HepG2 (cell line): Measurements from ENCODE around the gene ADPRH. TPM values are rescaled to one million over a fixed set of nuclear protein-coding genes. Genes with fewer than 3 reads are reported as not detected.

Experiments
- ATAC-seq: fragments of 200-7000 bp; cut with Tn5 transposase; 3 replicates; pipeline ENCODE4 v1.9.1; 2020; ENCODE audit warnings: mild to moderate bottlenecking, moderate library complexity
- BruUV-seq: library from RNA; stranded (reverse); fragments of 400-500 nt; replicated peaks from 2 replicates; lab custom pipeline; 2021; lab: Mats Ljungman, UMichigan
- CTCF ChIA-PET: fragments of 300-600 bp; formaldehyde crosslinking; extraction: SDS; loops from one replicate; lab custom pipeline; 2021; ENCODE audit warnings: low total read pairs, inconsistent platforms, low intra/inter-chr PET ratio; lab: Yijun Ruan, JAX
- POLR2A ChIA-PET: fragments of 350-600 bp; sonication (Branson Sonifier 250); formaldehyde crosslinking; loops from one replicate; lab custom pipeline; 2020; ENCODE audit warnings: antibody characterized with exemption, inconsistent platforms; lab: Yijun Ruan, JAX
- DNase-seq: peaks from one replicate; pipeline ENCODE4 v3.0.0-alpha.2; 2015; ENCODE audit warnings: low spot score
- FAIRE-seq: peaks from 3 replicates; lab custom pipeline; 2011; peaks lifted over from hg19 to GRCh38; lab: Jason Lieb, UNC
- H2AFZ ChIP-seq: one replicate; pipeline ENCODE4 v1.6.1; 2011; ENCODE audit warnings: low read length, inconsistent platforms
- H3K27ac ChIP-seq: fragments of 300-600 bp; 3 replicates; pipeline ENCODE4 v1.8.0; 2011; ENCODE audit warnings: mixed run types, mild to moderate bottlenecking, mixed read lengths, low read length, inconsistent platforms; ENCODE audit not compliant: insufficient read depth; ENCODE audit errors: extremely low read length
- H3K27me3 ChIP-seq, 2 experiments: fragments of 200-600 bp in 1 of 2; 2 replicates in 1 of 2; 3 replicates in 1 of 2; pipeline versions ENCODE4 v1.6.0 to v1.8.0; 2011; ENCODE audit warnings: low read length in 2 of 2, mild to moderate bottlenecking in 2 of 2, moderate library complexity in 2 of 2, inconsistent platforms in 1 of 2; ENCODE audit not compliant: insufficient read depth in 2 of 2, control insufficient read depth in 1 of 2
- H3K36me3 ChIP-seq, 2 experiments: fragments of 200-600 bp in 1 of 2; replicated peaks in 1 of 2; 2 replicates in 1 of 2; 3 replicates in 1 of 2; pipeline versions ENCODE4 v1.5.1 to v1.8.0; 2011; ENCODE audit warnings: low read length in 2 of 2, inconsistent platforms in 1 of 2; ENCODE audit not compliant: insufficient read depth in 2 of 2, control insufficient read depth in 1 of 2
- H3K4me1 ChIP-seq: 2 replicates; pipeline ENCODE4 v1.5.1; 2012; ENCODE audit warnings: low read length, inconsistent platforms; ENCODE audit not compliant: insufficient read depth
- H3K4me2 ChIP-seq: 2 replicates; pipeline ENCODE4 v1.6.0; 2011; ENCODE audit warnings: low read depth, low read length, inconsistent platforms
- H3K4me3 ChIP-seq, 3 experiments: fragments of 200-600 bp in 1 of 3; sonication (generic), shearing (Covaris generic) in 1 of 3; replicated peaks in 1 of 3; 2 replicates each; pipeline ENCODE4 v1.5.1; 2011 to 2016; ENCODE audit warnings: low read length in 3 of 3, inconsistent platforms in 2 of 3, low read depth in 2 of 3, mild to moderate bottlenecking in 2 of 3, control low read depth in 1 of 3, mixed read lengths in 1 of 3; ENCODE audit not compliant: insufficient read depth in 1 of 3
- H3K79me2 ChIP-seq: one replicate; pipeline ENCODE4 v1.6.1; 2011; ENCODE audit warnings: low read length, inconsistent platforms; ENCODE audit not compliant: insufficient read depth
- H3K9ac ChIP-seq: 2 replicates; pipeline ENCODE4 v1.6.0; 2011; ENCODE audit warnings: mild to moderate bottlenecking, low read depth, low read length, inconsistent platforms; ENCODE audit not compliant: insufficient read depth
- H3K9me3 ChIP-seq: 2 replicates; pipeline ENCODE4 v1.5.1; 2012; ENCODE audit warnings: mild to moderate bottlenecking, low read length
- H4K20me1 ChIP-seq: 2 replicates; pipeline ENCODE4 v1.6.0; 2011; ENCODE audit warnings: inconsistent platforms, mild to moderate bottlenecking, low read length, moderate library complexity; ENCODE audit not compliant: insufficient read depth
- PLRG1 ChIP-seq: fragments of 450-650 bp; conservative IDR thresholded peaks from 2 replicates; pipeline ENCODE4 v1.6.1; 2016
- PRPF4 ChIP-seq: fragments of 200-400 bp; formaldehyde crosslinking; IDR thresholded peaks from 2 replicates; pipeline ENCODE4 v1.6.1; 2016; ENCODE audit warnings: low read length, low read depth; ENCODE audit not compliant: poor library complexity, severe bottlenecking
- ZNF841 ChIP-seq: sonication (generic); formaldehyde crosslinking; IDR thresholded peaks from 2 replicates; pipeline ENCODE4 v1.8.1; 2023; ENCODE audit warnings: missing genetic modification reagents, borderline replicate concordance
- WGBS: methylation state at CpG from one replicate; pipeline ENCODE4 v1.1.6; 2017; ENCODE audit warnings: low lambda C conversion rate; 5-methylcytosine and 5-hydroxymethylcytosine counted together
- in situ Hi-C: cut with HindIII; loops from 2 replicates; pipeline ENCODE4 v1.10.0; 2017; ENCODE audit warnings: low pct_unique_long_range_greater_than_20kb; ENCODE audit not compliant: extremely low pct_ligation_motif_present
- intact Hi-C: fragments of 100-400 bp; cut with micrococcal nuclease; formaldehyde crosslinking; loops from one replicate; pipeline ENCODE4 v1.10.0; 2022; ENCODE audit not compliant: unreplicated experiment
- polyA plus RNA-seq, 8 experiments: library from polyadenylated mRNA; depleted of rRNA in 3 of 8; stranded (reverse) in 7 of 8; unstranded in 1 of 8; fragments of >200 nt; fragmentation: Illumina TruSeq in 4 of 8; extraction: Trizol in 4 of 8; gene quantifications; 2 replicates each; pipeline versions ENCODE4 v1.2.1 to v1.2.3, GENCODE V29; 2011 to 2016; ENCODE audit warnings: low read depth in 4 of 8, missing spikeins in 1 of 8, mixed read lengths in 1 of 8; ENCODE audit not compliant: insufficient read depth in 1 of 8
- total RNA-seq, 5 experiments: library from RNA; depleted of rRNA; stranded (reverse); fragments of >200 nt; fragmentation: Illumina TruSeq; extraction: Trizol; gene quantifications; 2 replicates each; pipeline ENCODE4 v1.2.3, GENCODE V29; 2016; ENCODE audit warnings: low read depth in 1 of 5
- TF ChIP-seq, protein P1 (sequence below): sonication (generic); formaldehyde crosslinking; IDR thresholded peaks from 2 replicates; pipeline ENCODE4 v1.5.0; 2020; ENCODE audit warnings: mild to moderate bottlenecking, missing genetic modification reagents, moderate library complexity
- TF ChIP-seq, protein P2 (sequence below): IDR thresholded peaks from 2 replicates; pipeline ENCODE4 v1.6.1; 2016; ENCODE audit warnings: low read depth, missing genetic modification reagents, missing compliant biosample characterization
- TF ChIP-seq, protein P3 (sequence below): sonication (generic); formaldehyde crosslinking; IDR thresholded peaks from 2 replicates; pipeline ENCODE4 v1.8.0; 2022; ENCODE audit warnings: missing genetic modification reagents, mild to moderate bottlenecking, inconsistent platforms, borderline replicate concordance

ADPRH gene
- total and polyA plus RNA-seq, 2 of the 13 experiments (the other 11 are each of a cell fraction or from before 2014, with no cell fraction given) = 0.01 to 0.15 TPM

DNA sequence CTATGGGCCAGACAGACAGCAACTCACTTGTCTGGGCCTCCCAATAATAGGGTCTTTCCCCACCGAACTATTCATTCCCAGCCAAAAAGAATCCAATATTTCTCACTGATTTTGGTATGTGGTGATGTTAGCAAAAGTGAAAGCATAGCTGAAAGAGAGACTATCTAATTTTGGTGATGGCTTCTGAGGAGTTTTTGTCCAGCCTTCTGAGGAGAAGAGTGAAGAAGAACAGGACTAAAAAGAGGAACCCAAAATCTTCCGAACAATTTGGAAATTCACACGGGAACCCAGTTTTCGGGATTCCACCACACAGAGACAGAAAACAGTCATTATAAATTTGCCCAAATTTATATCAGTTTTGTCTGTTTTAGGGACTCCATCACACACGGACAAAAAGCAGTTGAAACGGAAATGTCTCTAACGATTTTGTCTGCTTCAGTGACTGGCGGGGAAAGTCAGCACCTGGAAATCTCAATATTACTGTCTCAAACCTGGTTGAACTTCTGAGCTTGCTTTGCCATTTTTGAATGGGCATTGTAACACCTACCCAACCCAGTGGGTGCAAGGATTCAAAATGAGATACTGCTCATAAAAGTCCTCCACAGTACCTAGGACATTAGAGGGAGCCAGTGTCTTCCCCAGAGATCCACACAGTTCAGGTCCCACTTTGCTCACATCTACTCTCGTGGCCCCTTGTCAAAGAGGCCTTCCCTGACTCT lies 28.9 kb upstream of the ADPRH start:
- no peaks in the 10 kb centered on the region for H4K20me1 ChIP-seq
- H3K4me2 ChIP-seq = no peak overlapping the region
- H3K4me3 ChIP-seq = no peak overlapping the region
- no peaks in the 10 kb centered on the region for H3K36me3 ChIP-seq
- no peak overlapping the region for H3K27ac ChIP-seq
- BruUV-seq = no TSS peak
- peaks cover 0 to 6% of the 10 kb centered on the region in 2 experiments; a peak in 2 of 5 replicates for H3K27me3 ChIP-seq
- ATAC-seq = no peak
- TF ChIP-seq PLRG1 (no peak), ZNF841 (CRISPR knock-in tag) (no peak), PRPF4 (no peak)
- TF ChIP-seq, protein P1, sequence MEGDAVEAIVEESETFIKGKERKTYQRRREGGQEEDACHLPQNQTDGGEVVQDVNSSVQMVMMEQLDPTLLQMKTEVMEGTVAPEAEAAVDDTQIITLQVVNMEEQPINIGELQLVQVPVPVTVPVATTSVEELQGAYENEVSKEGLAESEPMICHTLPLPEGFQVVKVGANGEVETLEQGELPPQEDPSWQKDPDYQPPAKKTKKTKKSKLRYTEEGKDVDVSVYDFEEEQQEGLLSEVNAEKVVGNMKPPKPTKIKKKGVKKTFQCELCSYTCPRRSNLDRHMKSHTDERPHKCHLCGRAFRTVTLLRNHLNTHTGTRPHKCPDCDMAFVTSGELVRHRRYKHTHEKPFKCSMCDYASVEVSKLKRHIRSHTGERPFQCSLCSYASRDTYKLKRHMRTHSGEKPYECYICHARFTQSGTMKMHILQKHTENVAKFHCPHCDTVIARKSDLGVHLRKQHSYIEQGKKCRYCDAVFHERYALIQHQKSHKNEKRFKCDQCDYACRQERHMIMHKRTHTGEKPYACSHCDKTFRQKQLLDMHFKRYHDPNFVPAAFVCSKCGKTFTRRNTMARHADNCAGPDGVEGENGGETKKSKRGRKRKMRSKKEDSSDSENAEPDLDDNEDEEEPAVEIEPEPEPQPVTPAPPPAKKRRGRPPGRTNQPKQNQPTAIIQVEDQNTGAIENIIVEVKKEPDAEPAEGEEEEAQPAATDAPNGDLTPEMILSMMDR = 0 out of 2 replicates have a peak, but pooled peaks have one; percentile 5
- TF ChIP-seq, protein P2, sequence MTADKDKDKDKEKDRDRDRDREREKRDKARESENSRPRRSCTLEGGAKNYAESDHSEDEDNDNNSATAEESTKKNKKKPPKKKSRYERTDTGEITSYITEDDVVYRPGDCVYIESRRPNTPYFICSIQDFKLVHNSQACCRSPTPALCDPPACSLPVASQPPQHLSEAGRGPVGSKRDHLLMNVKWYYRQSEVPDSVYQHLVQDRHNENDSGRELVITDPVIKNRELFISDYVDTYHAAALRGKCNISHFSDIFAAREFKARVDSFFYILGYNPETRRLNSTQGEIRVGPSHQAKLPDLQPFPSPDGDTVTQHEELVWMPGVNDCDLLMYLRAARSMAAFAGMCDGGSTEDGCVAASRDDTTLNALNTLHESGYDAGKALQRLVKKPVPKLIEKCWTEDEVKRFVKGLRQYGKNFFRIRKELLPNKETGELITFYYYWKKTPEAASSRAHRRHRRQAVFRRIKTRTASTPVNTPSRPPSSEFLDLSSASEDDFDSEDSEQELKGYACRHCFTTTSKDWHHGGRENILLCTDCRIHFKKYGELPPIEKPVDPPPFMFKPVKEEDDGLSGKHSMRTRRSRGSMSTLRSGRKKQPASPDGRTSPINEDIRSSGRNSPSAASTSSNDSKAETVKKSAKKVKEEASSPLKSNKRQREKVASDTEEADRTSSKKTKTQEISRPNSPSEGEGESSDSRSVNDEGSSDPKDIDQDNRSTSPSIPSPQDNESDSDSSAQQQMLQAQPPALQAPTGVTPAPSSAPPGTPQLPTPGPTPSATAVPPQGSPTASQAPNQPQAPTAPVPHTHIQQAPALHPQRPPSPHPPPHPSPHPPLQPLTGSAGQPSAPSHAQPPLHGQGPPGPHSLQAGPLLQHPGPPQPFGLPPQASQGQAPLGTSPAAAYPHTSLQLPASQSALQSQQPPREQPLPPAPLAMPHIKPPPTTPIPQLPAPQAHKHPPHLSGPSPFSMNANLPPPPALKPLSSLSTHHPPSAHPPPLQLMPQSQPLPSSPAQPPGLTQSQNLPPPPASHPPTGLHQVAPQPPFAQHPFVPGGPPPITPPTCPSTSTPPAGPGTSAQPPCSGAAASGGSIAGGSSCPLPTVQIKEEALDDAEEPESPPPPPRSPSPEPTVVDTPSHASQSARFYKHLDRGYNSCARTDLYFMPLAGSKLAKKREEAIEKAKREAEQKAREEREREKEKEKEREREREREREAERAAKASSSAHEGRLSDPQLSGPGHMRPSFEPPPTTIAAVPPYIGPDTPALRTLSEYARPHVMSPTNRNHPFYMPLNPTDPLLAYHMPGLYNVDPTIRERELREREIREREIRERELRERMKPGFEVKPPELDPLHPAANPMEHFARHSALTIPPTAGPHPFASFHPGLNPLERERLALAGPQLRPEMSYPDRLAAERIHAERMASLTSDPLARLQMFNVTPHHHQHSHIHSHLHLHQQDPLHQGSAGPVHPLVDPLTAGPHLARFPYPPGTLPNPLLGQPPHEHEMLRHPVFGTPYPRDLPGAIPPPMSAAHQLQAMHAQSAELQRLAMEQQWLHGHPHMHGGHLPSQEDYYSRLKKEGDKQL (CRISPR knock-in tag) = no peak
- TF ChIP-seq, protein P3, sequence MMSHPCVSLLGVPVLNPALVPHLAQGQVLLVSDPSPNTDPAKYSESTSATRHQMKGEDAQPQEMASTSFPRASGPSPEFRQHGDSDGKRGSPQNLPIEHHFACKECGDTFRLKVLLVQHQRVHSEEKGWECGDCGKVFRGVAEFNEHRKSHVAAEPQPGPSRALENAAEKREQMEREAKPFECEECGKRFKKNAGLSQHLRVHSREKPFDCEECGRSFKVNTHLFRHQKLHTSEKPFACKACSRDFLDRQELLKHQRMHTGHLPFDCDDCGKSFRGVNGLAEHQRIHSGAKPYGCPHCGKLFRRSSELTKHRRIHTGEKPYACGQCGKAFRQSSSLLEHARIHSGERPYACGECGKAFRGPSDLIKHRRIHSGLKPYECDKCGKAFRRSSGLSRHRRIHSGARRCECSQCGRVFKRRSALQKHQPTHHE = no peak
- TF ChIP-seq, all 625 proteins: peak for 1
- in situ Hi-C loops = no loop called here
- Histone ChIP-seq H3K9ac (no peak overlapping the region), H3K4me1 (no peaks in the 10 kb centered on the region), H3K9me3 (no peaks in the 10 kb centered on the region), H2AFZ (no peak overlapping the region), H3K79me2 (no peaks in the 10 kb centered on the region)
- FAIRE-seq = no peak
- no peak for DNase-seq
- ChIA-PET CTCF (no interaction called here), POLR2A (no interaction called here)
- 38% methylated on average over 9 of the region's 9 CpGs for WGBS
- intact Hi-C loops = no loop called here
